NCI-H748 treated with DMSO at 0.1 percent for 48 hours (cell line): ENCODE results near the gene CHN2.

Source experiments
- DNase-seq: peaks from one replicate; lab custom pipeline; 2025; lab: John Stamatoyannopoulos, UW

The CHN2 gene

DNA sequence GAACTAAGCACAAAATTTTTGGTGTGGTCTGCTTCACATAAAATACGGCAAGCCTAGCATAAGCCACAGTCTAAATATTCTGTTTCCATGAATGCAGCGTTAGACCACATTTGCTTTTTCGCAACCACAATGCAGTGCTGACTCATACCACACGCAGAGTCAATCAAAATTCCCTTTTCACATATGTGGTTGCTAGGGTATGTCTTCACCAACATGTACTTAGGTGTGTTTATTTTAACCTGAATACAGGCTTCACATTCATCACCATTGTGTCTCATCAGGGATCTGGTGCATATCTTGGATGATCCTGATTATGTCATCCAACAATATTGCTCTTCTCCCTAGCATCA is 90.8 kb downstream of the CHN2 start:
- peak; percentile 95 for DNase-seq

DNA sequence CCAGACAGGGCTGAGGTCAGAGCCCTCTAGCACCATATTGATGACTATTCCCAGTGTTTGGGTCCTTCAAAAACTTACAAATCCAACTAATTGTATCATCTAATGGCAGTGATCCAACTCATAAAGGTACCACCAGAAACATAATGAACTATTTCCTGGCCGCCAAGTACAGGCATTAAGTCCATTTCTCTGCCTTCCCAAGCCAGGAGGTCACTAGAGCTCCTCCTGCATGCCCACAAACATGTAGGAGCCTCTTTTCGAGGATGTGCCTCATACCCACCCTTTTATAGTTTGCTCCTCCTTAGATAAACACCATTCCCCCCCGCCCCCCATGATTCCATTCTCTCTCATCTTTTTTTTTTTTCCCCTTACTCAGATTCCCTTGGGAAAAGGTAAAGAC is 91.3 kb downstream of the CHN2 start:
- DNase-seq, result peak; percentile 95

GRCh38 chr7:29287366-29287765 is 92.8 kb downstream of the CHN2 start:
- no peak for DNase-seq

DNA sequence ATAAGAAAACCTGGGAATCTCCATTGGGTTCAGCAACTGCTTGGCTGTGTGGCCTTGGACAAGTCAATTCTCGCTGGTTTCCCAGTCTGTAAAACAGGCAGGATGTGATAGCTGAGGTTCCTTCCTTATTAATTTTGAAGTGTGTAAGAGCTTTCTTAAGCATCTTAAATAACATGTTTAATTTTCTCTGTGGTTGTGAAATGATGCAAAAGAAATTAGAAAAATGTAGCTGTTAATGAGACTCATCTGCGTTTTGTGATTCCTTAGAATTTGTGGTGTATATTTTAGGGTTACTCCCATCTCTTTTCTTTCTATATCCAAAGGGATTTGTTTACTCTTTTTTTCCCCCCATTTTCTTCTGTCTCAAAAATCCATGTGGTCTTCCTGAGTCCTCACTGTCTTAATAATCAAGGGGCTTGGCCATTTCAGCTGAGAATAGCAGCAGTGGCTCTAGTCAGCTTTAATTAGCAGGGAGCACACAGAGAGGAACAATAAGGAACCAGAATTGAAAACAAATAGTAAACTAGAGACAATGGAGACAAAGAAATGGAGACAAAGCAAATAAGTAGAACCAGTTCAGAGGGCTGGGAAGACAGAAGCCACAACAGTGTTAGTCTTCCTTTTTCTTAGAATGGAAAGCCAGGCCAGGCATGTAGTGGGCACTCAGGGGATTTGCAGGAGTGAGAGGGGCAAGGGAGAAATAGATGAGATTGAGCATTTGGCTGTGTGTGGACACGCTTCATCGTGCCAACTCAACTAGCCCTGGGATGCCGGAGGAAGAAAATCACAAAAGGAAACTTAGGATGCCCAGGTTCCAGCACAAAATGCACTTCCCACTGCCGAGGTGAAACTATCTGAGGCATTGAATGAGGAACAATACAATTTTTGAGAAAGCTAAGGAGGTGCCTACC is 93.9 kb downstream of the CHN2 start:
- peak; percentile 88 for DNase-seq

GRCh38 chr7:29289156-29290021 is 94.8 kb downstream of the CHN2 start:
- peak; percentile 68 for DNase-seq

- DNase-seq, result no peak
These were observed 96.3 kb downstream of the CHN2 start for GRCh38 chr7:29290829-29291228.

DNA sequence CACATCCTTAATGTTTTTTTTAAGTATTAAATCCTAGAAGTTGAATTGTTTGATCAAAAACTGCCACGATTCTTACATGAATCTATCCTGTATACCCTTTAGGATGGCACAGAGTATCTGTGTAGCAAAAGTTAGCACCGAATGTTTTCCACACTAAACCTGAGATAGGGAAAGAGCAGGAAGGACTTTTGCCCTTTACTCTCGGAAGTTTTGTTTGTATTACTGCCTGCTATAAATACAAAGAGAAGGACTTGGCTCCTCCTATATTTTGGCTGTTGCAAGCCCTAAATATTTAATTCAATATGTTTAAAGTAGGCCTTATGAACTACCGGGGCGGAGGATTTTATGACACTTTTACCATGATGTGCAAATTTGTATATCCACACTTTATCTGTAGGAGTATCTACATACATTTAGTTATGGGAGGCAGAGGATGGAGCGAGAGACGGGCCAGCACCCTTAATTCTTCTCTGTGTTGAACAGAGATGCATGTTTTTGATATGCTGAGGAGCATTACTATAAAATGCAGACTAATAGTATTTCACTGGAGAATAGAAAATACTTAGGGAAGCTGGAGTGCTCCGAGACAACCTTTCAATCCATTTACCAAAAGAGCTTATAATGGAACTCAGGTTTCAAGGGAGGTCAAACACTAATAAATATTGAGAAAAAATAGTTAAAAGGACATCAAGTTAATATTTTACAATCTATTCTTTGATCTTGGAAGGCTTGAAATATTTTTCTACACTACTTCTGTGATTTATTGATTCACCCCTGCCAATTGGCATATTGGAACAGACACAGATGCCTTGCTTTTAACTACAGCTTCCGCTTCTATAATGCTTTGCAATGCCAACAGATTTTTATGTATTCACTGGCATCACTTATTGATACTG is 97.4 kb downstream of the CHN2 start:
- DNase-seq, result no peak

GRCh38 chr7:29292886-29293658 is 98.5 kb downstream of the CHN2 start:
- DNase-seq, result no peak

DNA sequence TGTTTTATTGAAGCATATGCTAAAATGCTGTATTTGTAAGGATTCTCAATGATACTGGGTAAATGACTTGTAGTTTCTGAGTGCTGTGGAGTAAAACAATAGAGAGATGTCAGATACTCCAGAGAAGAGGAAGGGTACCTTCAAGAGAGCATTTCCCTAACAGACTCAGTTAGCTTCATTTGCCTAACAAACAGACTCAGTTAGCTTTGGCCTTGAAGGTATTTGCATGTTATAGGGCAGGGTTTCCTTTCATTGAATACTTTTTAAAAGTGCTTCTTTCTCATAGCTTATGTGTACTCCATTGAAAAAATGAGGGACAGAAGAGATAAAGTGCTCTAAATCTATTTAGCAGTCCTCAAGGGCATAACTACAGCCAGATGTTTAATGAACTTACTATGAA is 101.8 kb downstream of the CHN2 start:
- no peak for DNase-seq

DNA sequence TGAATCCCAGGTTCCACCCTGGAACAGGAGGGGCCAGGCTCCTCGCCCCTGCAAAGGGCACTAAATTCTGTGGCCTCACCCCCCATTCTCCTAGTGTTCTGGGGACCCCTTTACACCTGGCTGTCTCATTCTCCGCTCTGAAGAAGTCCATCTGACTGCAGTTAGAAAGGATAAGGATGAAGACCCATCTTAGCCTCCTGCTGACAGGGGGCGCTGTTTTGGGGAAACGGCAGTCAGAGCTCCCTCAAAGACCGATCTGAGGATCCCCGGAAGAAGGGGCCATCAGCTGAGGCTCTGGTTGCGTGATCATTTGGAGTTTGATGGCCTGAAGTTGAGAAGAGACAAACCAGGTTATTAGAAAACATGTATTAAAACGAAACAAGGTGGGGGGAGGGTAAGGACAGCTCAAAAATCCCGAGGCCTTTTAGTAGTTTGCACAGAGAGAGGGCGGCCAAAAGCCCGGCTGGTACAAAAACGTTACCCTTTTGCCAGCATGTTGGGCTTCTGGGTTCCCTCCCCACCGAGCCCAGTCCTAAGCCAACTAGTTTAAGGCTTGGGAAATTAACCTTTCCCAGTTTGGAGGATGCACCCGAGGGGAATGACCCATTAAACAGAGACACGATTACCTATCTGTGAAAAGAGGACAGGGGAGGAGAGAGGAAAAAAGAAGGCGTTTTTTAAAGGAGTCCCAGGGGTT is 102.8 kb downstream of the CHN2 start:
- no peak for DNase-seq

GRCh38 chr7:29299086-29299485 is 104.5 kb downstream of the CHN2 start:
- no peak for DNase-seq

- no peak for DNase-seq
These were observed 105.5 kb downstream of the CHN2 start for GRCh38 chr7:29300026-29300480.

- DNase-seq, result no peak
These were observed 106.1 kb downstream of the CHN2 start for GRCh38 chr7:29300649-29301048.

DNA sequence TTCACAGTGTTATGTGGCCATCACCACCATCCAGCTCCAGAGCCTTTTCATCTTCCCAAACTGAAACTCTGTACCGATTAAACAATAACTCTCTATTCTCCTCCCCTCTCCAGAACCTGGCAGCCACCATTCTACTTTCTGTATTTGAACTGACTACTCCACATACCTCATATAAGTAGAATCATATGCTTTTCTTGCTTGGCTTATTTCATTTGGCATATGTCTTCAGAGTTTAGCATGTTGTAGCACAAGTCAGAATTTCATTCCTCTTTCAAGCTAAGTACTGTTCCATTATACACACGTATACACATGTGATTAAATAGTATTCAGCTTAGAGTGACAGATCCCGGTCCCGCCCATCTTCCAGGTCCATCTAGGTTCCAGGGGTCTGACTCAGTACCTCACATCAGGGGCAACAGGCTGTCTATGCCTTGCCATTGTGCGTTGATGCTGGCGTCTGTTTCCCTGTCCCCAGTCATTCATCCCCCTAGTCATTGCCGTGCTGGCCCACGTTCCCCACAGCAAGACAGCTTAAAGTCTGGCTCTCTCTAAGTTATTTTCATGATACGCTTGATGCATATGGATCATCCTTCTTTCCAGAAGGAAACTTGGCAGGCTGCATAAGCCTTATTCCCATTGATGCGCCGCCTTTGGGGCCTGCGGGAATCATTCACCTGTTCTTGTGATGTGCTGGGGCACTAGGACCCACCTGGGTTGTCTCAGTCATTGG is 108.3 kb downstream of the CHN2 start:
- no peak for DNase-seq

DNA sequence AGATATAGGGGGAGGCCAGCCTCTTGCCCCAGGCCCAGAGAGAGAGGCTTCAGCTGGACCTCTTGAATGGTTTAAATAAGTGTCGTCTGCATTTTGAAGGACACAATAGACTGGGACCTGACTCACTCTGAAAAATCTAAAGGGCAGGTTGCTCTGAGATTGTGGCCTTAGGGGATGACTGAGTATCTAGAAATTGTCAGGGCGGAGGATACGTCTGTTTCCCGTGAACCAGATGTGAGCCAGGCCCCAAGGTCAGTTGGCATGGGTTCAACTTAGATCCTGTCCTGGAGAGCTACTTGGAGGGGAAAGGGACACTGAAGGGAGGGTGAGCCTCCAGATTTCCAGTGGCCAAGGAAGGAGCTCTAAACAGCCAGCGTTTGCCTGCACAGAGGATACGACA is 110.2 kb downstream of the CHN2 start:
- no peak for DNase-seq

DNA sequence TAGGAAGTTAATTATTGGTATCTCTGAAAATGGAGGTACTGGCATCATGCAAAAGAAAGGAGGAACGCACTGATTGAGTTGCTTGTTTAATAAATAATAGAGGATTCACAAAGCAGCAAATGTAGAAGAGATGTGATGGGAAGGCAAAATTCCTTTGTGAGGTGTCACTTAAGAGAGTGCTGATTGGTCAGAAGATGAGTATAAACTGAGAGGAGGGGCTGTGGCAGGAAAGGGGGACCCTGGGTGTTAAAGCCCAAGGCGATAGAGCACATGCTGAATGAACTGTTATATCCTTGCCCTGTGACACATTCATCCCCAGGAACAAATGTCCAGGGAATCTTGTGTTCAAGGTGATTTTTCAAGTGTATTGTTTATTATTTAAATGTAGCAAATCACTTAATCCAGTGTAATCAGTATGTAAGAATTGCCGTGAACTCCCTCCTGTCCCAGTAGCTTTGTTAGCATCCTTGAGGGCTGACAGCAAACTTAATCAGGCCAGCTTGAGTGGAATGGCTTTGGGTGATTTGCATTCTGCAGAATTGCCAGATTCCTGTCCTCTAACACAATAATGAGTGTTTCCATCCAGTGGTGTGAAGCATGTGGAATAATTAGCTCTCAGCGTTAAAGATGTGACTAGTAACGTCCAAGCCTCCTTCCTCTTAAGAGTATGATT is 111.9 kb downstream of the CHN2 start:
- DNase-seq, result no peak

DNA sequence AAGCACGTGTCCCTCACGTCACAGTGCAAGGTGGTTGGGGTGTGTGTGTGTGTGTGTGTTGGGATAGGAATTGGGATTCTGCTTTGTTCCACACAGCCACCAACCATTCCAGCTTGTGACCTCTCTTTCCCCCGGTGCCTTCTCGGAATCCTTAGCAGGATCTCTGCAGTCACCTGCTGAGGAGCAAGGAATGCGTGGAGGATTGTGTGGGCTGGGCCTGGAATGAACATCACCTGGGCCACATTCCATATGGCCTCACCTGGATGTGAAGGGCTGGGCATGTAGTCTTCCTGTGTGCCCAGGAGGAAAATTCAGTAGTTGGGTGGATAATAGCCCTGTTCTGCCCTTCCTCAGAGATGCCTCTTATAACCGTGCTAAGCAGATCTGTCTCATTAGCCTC is 113.8 kb downstream of the CHN2 start:
- DNase-seq, result no peak

- no peak for DNase-seq
These were observed 114.7 kb downstream of the CHN2 start for GRCh38 chr7:29309041-29309854.
